Measurements from ENCODE around the gene COL15A1.
"Not testable (repeated sequence)": the region's sequence is repeated elsewhere in the genome, so short reads cannot be mapped to it uniquely, and the experiment has no call there.

The COL15A1 gene

DNA sequence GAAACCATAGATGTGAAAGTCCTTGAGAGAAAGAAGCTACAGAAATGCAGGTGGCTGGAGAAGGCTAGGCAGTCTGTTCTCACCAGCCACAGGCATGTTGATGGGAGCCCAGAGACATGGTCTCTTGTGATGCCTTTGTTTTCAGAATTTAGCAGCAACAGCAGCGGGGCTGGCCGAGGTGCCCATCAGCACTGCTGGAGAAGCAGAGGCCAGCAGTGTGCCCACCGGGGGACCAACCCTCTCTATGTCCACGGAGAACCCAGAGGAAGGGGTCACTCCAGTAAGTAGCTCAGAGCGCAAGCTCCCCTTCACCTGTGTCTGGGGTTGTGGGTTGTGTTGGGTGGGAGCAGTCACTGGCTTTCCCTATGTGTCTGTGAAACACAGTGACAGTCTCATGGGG is 59.6 kb downstream of the COL15A1 start:
- peaks cover 29% of the 10 kb centered on the region for H3K4me1 Mint-ChIP-seq
- no peak for DNase-seq
- H3K4me3 Mint-ChIP-seq = no peak overlapping the region
- peaks cover 45% of the 10 kb centered on the region for H3K27me3 Mint-ChIP-seq
- H3K9me3 Mint-ChIP-seq = no peaks in the 10 kb centered on the region
- H3K27ac Mint-ChIP-seq = no peak overlapping the region
- H3K36me3 Mint-ChIP-seq = no peaks in the 10 kb centered on the region
- CTCF ChIA-PET = interaction anchor here (3.4 to 14.9 kb wide), 2 partner anchors 10 to 138 kb away, joined by 15 to 298 read pairs; no protein-coding TSS in a partner anchor

DNA sequence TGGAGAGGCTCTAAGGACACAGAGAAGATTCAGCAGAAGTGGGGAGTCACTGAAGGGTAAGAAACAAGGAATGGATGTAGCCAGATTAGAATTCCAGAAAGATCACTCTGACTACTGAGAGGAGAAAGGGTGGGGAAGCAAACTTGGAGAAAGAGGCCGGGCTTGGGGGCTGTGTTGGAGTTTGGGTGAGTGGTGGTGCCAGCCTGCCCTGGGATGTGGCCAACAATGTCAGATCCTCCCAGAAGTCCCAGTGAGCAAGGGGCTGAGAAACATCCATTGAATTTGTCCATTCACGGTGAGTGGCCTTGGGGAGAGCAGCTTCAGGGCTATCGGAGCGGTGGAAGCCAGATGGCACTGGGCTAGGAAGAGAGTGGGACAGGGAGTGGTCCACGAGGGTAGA is 60.4 kb downstream of the COL15A1 start:
- H3K4me3 Mint-ChIP-seq = no peak overlapping the region
- peaks cover 38% of the 10 kb centered on the region for H3K27me3 Mint-ChIP-seq
- DNase-seq = no peak
- H3K36me3 Mint-ChIP-seq = no peaks in the 10 kb centered on the region
- peaks cover 3% of the 10 kb centered on the region for H3K9me3 Mint-ChIP-seq
- no peak overlapping the region for H3K27ac Mint-ChIP-seq
- peaks cover 29% of the 10 kb centered on the region for H3K4me1 Mint-ChIP-seq
- CTCF ChIA-PET = interaction anchor here (14.9 kb wide), 1 partner anchor 137 kb away, joined by 298 read pairs; no protein-coding TSS in a partner anchor

DNA sequence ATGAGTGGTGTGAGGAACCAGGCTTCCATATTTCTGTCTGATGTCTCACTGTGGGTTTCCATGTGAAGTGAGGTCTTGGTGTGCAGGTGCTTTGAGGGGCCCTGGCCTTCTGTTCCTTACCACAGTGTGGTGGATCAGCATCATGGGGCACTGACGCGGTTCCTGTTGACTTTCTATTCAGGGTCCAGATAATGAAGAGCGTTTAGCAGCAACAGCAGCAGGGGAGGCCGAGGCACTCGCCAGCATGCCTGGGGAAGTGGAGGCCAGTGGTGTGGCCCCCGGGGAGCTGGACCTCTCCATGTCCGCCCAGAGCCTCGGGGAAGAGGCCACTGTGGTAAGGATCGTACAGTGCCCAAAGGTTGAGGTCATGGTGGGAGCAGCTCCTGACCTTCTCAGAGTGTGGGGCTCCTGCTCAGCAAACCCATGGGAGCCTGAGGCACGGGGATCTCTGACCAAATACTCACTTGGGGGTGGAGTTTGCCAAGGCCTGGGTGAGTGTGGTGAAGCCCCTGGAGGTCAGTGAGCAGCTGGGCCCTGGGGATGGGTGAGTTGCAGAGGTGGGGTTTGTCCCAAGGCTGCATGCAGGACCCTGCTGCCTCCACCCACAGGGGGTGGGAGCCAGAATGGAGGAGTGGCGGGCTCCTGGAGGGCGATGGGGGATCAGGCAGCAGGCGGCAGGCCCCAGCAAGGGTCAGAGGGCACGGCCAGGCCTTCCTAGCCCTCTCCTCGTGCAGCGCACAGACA is 61.2 kb downstream of the COL15A1 start:
- Mint-ChIP-seq H3K36me3 (peaks cover under 1% of the 10 kb centered on the region), H3K4me1 (peaks cover 29% of the 10 kb centered on the region), H3K4me3 (no peak overlapping the region), H3K9me3 (peaks cover 4% of the 10 kb centered on the region), H3K27me3 (peaks cover 38% of the 10 kb centered on the region), H3K27ac (no peak overlapping the region)
- no peak for DNase-seq
- CTCF ChIA-PET = interaction anchor here (14.9 kb wide), 1 partner anchor 136 kb away, joined by 298 read pairs; no protein-coding TSS in a partner anchor

DNA sequence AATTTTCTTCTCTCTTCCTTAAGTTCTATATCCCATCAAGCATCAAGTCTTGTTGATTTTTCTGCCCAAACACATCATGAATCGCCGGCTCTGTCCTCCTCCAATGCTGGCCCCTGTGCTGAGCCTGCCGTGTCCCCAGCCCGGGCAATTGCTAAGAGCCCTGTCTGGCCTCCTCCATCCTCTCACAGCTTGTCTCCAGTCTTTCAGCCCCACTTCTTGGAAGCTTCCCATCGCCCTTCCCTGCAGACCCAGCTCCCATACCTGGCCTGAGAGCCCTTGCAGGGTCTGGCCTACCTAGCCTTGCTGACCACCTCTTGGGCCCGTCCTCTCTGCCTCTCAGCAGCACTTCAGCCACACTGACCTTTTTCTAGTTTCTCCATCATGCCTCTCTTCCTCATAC is 61.9 kb downstream of the COL15A1 start:
- Mint-ChIP-seq H3K36me3 (peaks cover 5% of the 10 kb centered on the region), H3K4me3 (no peak overlapping the region), H3K9me3 (peaks cover 11% of the 10 kb centered on the region), H3K27me3 (peaks cover 38% of the 10 kb centered on the region), H3K4me1 (peaks cover 24% of the 10 kb centered on the region), H3K27ac (no peak overlapping the region)
- CTCF ChIA-PET = interaction anchor here (14.9 kb wide), 1 partner anchor 136 kb away, joined by 298 read pairs; no protein-coding TSS in a partner anchor
- DNase-seq = no peak

DNA sequence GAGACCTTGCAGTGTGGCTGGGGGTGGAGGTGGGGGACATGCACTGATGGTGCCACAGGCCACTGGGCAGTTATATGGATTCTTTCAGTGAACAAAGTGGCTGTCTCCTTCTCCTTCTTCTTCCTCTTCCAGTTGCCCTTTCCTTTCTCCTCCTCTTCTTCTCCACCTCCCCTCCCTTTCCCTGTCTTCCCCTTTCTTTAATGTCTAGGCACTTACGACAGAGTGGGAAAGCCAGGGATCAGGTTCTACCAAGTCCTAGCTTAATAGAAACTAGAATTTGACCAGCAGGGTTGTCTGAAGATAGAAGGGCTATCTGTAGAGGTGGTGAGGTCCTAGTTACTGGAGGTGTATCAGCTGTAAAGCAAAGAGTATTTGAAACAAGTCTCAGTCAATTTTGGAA is 62.8 kb downstream of the COL15A1 start:
- Mint-ChIP-seq H3K9me3 (peaks cover 14% of the 10 kb centered on the region), H3K4me3 (no peak overlapping the region), H3K4me1 (peaks cover 16% of the 10 kb centered on the region), H3K27me3 (peaks cover 38% of the 10 kb centered on the region), H3K27ac (no peak overlapping the region), H3K36me3 (peaks cover 5% of the 10 kb centered on the region)
- CTCF ChIA-PET = interaction anchor here (14.9 kb wide), 1 partner anchor 135 kb away, joined by 298 read pairs; no protein-coding TSS in a partner anchor
- no peak for DNase-seq

DNA sequence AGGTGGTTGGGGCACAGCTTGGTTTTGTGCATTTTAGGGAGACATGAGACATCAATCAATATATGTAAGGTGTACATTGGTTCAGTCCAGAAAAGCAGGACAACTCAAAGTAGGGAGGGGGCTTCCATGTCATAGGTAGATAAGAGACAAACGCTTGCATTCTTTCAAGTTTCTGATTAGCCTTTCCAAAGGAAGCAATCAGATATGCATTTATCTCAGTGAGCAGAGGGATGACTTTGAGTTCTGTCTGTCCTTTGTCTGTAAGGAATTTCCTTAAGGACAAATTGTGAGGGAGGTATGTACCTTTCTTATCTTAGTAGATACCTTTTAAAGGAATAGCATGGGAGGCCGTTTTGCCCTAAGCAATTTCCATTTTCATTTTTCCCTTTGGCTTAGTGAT is 63.3 kb downstream of the COL15A1 start:
- H3K4me3 Mint-ChIP-seq = no peak overlapping the region
- peaks cover 5% of the 10 kb centered on the region for H3K36me3 Mint-ChIP-seq
- peaks cover 38% of the 10 kb centered on the region for H3K27me3 Mint-ChIP-seq
- DNase-seq = no peak
- peaks cover 16% of the 10 kb centered on the region for H3K9me3 Mint-ChIP-seq
- CTCF ChIA-PET = interaction anchor here (14.9 kb wide), 1 partner anchor 134 kb away, joined by 298 read pairs; no protein-coding TSS in a partner anchor
- peaks cover 11% of the 10 kb centered on the region for H3K4me1 Mint-ChIP-seq
- H3K27ac Mint-ChIP-seq = no peak overlapping the region

DNA sequence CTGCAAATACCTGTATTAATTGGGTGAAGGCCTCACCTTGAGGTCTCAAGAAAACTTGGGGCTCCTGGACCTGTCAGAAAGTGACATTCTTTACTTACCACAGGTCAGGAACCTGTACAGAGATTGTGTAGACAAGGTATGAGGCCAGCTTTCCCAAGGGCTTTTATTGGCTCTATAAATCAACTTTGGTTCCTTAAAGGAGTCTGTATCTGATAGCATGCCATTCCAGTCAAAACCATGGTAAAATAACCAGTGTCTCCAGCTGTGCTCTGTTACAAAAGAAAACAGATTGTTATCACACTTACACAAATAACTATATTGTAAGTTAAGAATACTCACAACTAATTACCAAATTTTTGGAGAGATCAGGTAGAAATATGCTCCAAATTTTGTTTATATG is 64.5 kb downstream of the COL15A1 start:
- peaks cover 16% of the 10 kb centered on the region for H3K36me3 Mint-ChIP-seq
- CTCF ChIA-PET = interaction anchor here (1.0 to 1.7 kb wide), 2 partner anchors 9 to 133 kb away, joined by 4 to 7 read pairs; no protein-coding TSS in a partner anchor
- H3K4me1 Mint-ChIP-seq = peaks cover 6% of the 10 kb centered on the region
- peaks cover 33% of the 10 kb centered on the region for H3K27me3 Mint-ChIP-seq
- no peak for DNase-seq
- H3K4me3 Mint-ChIP-seq = no peak overlapping the region
- no peak overlapping the region for H3K27ac Mint-ChIP-seq
- H3K9me3 Mint-ChIP-seq = peaks cover 25% of the 10 kb centered on the region

DNA sequence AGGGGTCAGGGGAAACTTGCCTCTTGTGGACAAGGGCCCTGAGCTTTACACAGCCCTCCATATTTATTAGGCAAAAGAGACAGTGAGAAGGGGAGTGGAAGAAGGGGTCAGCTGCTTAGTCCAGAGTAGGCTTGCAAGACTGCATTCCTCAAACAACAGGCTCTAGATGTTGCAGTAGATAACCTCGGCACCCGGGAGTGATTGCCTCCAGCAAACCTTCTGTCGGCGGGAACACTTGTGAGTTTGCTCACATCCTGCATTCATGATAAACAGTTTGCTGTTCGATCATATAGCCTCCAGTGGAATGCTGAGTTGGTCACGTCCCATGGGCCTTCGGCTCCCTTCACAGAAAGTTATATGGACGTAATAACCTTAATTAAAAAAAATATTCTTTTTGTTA is 66.7 kb downstream of the COL15A1 start:
- peaks cover 27% of the 10 kb centered on the region for H3K9me3 Mint-ChIP-seq
- not testable (repeated sequence) for H3K27ac Mint-ChIP-seq

DNA sequence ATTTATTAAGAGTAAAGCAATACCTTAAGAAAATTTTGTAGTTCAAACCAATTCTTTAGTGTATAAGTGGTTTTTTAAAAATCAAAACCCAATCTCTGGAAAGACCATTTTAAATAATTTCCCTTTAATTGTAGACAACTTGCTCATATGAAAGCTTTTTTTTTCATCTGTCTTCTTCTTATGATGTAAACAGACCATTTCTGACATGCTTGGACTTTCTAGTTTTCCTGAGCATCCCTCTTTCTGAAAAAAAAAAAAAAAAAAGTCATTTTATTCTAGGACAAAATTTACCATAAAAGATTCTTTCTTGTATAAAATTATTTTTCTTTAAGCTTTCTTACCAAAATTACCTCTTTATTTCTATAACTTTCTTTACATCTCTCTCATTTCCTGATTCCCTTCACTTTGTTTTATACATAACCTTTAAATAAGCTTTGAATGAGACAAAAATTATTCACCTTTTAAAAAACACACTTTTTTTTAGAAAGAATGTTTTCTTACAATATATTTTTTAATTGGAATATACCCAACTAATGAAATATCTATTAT is 67.5 kb downstream of the COL15A1 start:
- H3K4me3 Mint-ChIP-seq = no peak overlapping the region
- DNase-seq = no peak
- H3K9me3 Mint-ChIP-seq = peaks cover 27% of the 10 kb centered on the region

More for the DNA sequence above, 66.7 kb downstream of the COL15A1 start:
- Mint-ChIP-seq H3K27me3 (peaks cover 13% of the 10 kb centered on the region), H3K4me1 (peaks cover 23% of the 10 kb centered on the region), H3K36me3 (peaks cover 30% of the 10 kb centered on the region)
- CTCF ChIA-PET = interaction anchor here (2.0 kb wide), 1 partner anchor 9 kb away, joined by 7 read pairs; no protein-coding TSS in a partner anchor
- DNase-seq, H3K4me3 Mint-ChIP-seq: not testable (repeated sequence)

DNA sequence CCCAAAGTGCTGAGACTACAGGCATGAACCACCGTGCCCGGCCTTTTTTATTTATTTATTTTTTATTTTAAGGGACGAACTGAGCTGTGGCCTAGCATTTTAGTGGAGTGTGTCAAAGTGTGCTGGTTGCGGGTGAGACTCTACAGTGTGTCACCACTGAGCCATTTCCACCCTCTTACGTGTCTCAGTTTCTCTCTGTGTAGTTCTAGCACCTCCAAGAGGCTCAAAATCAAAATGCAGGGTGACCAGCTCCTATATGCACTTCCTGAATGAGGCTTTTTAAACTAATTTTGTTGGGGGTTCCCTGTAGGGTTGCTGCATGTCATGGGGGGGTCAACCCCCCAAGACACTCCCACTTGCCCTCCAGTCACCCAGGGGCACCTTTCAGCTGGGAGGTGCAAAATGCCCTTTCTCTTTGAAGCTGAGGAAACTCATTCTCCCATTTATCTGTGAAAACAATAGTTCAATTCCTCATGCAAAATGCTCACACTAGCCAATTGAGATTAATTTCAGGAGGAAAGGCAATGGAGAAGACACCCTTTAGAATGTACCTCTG is 69.3 kb downstream of the COL15A1 start:
- H3K4me3 Mint-ChIP-seq = no peak overlapping the region
- H3K36me3 Mint-ChIP-seq = peaks cover 30% of the 10 kb centered on the region
- peaks cover 15% of the 10 kb centered on the region for H3K27me3 Mint-ChIP-seq
- CTCF ChIA-PET = interaction anchor here (0.7 to 3.5 kb wide), 11 partner anchors 11 to 165 kb away, joined by 3 to 18 read pairs (median 4); no protein-coding TSS in a partner anchor
- DNase-seq = no peak
- peak overlapping the region; percentile 92 for H3K27ac Mint-ChIP-seq
- peaks cover 23% of the 10 kb centered on the region for H3K4me1 Mint-ChIP-seq
- peaks cover 27% of the 10 kb centered on the region for H3K9me3 Mint-ChIP-seq

More for the DNA sequence above, 67.5 kb downstream of the COL15A1 start:
- CTCF ChIA-PET = interaction anchor here (1.0 to 2.0 kb wide), 2 partner anchors 10 to 17 kb away, joined by 4 to 7 read pairs; no protein-coding TSS in a partner anchor
- no peak overlapping the region for H3K27ac Mint-ChIP-seq
- H3K4me1 Mint-ChIP-seq = peaks cover 23% of the 10 kb centered on the region
- H3K36me3 Mint-ChIP-seq = peaks cover 30% of the 10 kb centered on the region
- H3K27me3 Mint-ChIP-seq = peaks cover 15% of the 10 kb centered on the region

DNA sequence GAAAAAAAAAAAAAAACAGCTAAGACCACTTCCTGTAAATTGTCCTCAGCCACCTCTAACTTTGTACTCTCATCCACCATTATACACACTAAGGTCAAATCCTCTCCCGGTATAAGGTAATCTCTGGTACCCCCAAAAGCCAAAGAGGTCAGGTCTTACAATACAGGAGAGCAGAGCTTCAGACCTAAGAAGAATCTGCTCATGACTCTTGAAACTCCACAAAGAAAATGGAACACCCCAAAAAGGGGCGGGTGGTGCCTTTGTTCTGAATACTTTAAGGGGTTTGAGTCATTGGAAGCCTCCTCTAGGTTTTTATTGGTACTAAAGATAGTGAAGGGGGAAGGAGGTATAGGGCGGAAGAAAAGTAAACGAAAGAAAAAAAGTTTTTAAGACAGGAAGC is 69.8 kb downstream of the COL15A1 start:
- peaks cover 30% of the 10 kb centered on the region for H3K36me3 Mint-ChIP-seq
- peak; percentile 58 for DNase-seq

DNA sequence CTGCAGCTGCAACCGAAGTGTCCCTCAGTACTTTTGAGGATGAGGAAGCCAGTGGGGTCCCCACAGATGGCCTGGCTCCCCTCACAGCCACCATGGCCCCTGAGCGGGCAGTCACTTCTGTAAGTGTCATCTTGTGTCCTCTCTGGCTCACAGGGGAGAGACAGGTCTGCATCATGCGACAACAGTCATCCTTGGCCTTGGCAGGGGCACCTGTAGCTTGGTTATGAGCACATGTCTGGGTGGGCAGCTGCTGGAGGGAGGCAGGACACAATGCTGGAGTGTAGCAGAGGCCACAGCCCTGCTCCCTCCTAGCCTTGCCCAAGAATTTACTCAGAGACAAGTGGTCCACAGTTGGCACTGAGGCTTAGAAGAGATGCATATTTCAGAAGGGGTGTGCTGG is 71.7 kb downstream of the COL15A1 start:
- H3K4me1 Mint-ChIP-seq = peaks cover 23% of the 10 kb centered on the region
- H3K27me3 Mint-ChIP-seq = peaks cover 24% of the 10 kb centered on the region
- peaks cover 25% of the 10 kb centered on the region for H3K36me3 Mint-ChIP-seq
- CTCF ChIA-PET = interaction anchor here (3.5 kb wide), 1 partner anchor 125 kb away, joined by 13 read pairs; no protein-coding TSS in a partner anchor
- no peak for DNase-seq
- peaks cover 17% of the 10 kb centered on the region for H3K9me3 Mint-ChIP-seq
- no peak overlapping the region for H3K27ac Mint-ChIP-seq
- H3K4me3 Mint-ChIP-seq = no peak overlapping the region

More for the DNA sequence above, 69.8 kb downstream of the COL15A1 start:
- H3K4me1 Mint-ChIP-seq = peaks cover 23% of the 10 kb centered on the region
- peak overlapping the region; percentile 92 for H3K27ac Mint-ChIP-seq
- H3K9me3 Mint-ChIP-seq = peaks cover 27% of the 10 kb centered on the region
- H3K27me3 Mint-ChIP-seq = peaks cover 15% of the 10 kb centered on the region
- no peak overlapping the region for H3K4me3 Mint-ChIP-seq
- CTCF ChIA-PET = interaction anchor here (0.6 to 3.5 kb wide), 12 partner anchors 12 to 166 kb away, joined by 3 to 18 read pairs (median 4); no protein-coding TSS in a partner anchor

DNA sequence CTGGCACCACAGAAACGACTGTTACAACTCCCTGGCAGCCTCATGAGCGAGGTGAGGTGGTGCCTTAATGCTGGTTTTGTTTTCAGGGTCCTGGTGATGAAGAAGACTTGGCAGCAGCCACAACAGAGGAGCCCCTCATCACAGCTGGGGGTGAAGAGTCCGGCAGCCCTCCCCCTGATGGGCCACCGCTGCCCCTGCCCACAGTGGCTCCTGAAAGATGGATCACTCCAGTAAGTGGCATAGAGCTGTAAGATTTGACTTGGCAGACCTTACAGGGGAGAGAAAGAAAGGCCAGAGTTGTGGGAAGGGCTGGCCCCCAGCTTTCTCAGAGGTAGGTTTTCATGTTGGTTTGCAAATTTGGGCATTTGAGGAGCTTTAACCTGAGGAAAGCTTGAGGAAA is 72.2 kb downstream of the COL15A1 start:
- Mint-ChIP-seq H3K36me3 (peaks cover 25% of the 10 kb centered on the region), H3K27me3 (peaks cover 28% of the 10 kb centered on the region), H3K9me3 (peaks cover 14% of the 10 kb centered on the region), H3K4me1 (peaks cover 23% of the 10 kb centered on the region), H3K4me3 (no peak overlapping the region), H3K27ac (no peak overlapping the region)
- no peak for DNase-seq
- CTCF ChIA-PET = no interaction called here
